HG03432 (cell line): ENCODE data around the gene OS9.
"Not testable (repeated sequence)": the region's sequence is repeated elsewhere in the genome, so short reads cannot be mapped to it uniquely, and the experiment has no call there.

ENCODE experiments used
- ATAC-seq: cut with Tn5 transposase; IDR thresholded peaks from one replicate; pipeline ENCODE4 v1.9.1; 2021; ENCODE audit warnings: mild to moderate bottlenecking, moderate library complexity; ENCODE audit not compliant: unreplicated experiment

OS9 gene

DNA sequence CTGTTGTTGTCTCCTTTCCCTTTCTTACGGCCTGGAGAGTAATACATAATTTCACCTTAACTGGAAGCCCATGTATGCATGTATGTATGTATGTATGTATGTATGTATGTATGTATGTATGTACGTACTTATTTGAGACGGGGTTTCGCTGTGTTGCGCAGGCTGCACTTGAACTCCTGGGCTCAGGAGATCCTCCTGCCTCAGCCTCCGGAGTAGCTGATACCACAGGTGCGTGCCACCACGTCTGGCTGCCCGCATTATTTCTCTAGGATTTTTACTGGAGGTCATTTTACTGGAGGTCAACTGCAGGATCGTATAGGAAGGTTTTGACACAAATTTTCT is 644 bp upstream of the OS9 start:
- no peak for ATAC-seq

DNA sequence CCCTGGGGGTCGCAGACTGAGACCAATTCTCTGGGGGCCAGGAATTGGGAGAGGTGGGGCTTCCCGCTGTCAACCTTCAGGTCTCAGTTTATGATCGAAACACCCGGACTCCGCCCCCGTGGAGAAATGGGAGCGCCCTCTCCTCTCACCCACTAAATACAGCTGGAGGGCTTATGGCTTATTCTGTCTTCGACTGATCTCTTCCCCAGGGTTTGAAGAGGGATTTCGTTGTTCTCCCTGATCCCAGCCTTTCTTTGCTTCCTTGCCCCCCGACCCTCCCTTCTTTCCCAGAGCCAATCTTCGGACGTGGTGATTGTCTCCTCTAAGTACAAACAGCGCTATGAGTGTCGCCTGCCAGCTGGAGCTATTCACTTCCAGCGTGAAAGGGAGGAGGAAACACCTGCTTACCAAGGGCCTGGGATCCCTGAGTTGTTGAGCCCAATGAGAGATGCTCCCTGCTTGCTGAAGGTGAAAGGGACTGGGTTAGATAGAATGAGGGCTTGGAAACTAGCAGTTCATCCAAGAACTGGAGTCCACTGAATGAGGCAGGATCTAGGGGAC is 607 bp downstream of the OS9 start:
- ATAC-seq = no peak

DNA sequence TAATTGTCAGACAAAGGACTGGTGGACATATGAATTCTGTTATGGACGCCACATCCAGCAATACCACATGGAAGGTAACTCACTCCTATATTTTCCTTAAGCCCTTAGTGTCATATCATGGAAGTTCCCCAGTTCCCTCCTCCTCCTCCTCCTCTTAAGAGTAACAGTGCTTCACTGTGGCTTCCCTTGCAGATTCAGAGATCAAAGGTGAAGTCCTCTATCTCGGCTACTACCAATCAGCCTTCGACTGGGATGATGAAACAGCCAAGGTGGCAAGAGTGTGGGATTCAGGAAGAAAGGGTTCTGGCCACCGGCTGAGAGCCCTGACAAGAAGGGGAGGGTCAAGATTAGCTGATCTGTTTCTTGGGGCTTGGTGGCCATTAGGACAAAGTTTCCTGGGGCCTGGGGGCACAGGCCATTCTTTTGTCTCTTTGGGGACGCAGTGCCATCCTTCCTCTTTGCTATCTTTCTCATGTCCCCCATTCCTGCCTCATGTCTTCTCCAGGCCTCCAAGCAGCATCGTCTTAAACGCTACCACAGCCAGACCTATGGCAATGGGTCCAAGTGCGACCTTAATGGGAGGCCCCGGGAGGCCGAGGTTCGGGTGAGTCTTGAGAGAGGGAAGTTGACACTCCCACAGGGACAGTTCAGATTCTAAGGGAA is 2.0 kb downstream of the OS9 start:
- no peak for ATAC-seq

DNA sequence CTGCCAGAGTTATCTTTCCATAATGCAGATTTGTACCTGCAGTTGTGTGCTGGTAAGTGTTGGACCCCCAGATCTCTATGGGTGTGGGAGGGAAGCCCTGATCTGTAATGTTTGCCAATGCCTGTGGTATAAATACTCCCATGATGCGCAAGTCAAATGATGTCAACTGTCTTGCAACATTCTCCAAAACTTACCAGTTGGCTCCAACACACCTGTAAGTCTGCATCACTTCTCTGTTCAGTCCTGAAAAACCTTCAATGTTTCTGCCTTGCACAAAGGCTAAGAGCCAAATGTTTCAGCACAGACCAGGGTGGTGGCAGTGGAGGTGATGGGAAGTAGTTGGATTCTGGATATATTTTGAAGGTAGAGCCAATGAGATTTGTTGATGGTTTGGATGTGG is 3.1 kb downstream of the OS9 start:
- no peak for ATAC-seq

DNA sequence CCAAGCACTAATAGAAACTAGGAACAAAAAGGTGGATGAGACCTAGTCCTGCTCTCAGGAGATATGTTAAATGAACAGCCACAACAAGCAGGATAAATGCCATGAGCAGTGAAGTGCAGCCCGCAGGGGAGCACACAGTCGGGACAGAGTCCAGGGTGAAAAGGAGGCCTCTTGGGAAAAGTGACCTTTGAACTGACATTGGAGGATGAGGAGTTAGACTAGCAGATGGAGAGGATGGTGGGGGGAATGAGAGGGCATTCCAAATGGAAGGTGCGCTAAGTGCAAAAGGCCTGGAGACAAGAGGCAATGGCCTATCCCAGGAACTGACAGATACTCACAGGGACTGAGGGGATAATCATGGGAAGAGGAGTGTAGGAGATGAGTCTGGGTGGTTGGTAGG is 4.5 kb downstream of the OS9 start:
- no peak for ATAC-seq

DNA sequence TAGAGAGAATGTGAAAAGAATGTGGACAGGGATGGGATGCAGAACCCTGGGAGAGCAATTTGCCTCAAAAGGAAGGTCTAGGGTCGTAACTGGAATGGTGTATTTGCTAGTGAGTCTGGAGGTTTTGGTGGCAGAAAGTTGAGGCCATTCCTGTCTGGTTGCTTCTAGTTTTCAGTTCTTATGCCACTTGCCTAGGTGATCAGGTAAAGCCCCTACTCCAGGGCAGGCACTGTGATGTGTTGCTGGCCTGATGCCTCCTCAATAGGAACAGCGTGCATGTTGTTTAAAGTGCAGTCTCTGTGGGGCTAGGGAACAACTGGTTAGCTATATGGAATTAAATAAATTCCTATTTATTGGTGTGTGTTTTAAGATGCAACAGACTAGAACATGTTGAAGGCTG is 6.4 kb downstream of the OS9 start:
- ATAC-seq = no peak

DNA sequence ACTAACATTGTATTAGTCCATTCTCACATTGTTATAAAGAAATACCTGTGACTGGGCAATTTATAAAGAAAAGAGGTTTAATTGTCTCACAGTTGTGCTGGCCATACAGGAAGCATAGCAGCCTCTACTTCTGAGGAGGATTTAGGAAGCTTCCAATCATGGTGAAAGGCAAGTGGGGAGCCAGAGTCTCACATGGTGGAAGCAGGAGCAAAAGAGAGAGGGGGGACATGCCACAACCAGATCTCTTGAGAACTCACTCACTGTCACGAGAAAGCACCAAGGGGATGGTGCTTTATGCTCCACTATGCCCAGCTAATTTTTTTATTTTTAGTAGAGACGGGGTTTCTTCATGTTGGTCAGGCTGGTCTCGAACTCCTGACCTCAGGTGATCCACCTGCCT is 13.3 kb downstream of the OS9 start:
- no peak for ATAC-seq

DNA sequence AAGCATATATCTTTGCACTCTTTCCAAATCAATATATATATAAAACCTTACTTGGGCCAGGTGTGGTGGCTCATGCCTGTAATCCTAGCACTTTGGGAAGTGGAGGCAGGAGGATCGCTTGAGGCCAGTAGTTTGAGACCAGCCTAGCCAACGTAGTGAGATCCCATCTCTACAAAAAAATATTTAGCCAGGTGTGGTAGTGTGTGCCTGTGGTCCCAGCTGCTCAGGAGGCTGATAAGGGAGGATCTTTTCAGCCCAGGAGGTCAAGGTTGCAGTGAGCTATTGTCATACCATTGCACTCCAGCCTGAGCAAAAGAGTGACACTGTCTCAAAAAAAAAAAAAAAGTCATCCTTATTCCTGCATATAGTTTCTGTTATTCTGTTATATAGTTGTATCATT is 14.4 kb downstream of the OS9 start:
- ATAC-seq = no peak

DNA sequence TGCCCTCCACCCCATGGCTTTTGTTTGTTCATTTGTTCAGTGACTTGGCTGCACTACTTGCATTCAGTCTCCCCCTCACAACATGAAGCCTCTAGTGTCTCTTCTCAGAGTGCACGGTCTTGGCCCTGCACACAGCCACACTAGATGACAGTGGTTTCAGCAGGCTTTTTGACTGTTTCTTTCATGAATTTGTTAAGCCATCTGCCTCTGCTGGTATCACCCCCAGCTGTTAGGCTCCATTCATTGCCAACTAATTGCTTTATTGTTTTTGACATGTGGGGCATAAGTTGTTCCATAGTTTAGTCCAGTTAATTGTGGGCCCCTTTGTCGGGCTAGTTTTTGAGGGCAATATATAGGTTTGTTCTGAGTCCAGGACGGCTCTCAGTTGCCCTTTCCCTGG is 18.8 kb downstream of the OS9 start:
- no peak for ATAC-seq

DNA sequence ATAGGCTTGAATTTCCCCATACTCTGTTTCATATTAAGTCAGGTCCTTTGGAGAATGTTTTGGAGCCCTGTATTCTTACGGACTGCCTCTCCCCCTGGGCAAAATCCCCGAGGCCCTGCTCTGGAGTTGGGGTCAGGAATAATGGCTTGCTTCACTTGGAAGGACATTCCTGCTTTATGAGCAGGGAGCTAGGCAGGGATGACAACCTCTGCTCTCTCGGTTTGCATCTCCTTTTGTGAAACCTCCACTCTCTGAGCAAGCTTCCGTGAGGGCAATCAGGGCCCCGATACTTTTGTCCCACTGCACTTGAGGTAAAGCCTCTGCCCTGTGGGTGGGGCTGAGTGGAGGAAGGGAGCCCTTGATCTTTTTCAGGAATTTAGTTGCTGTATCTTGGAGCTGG is 19.3 kb downstream of the OS9 start:
- ATAC-seq = no peak

DNA sequence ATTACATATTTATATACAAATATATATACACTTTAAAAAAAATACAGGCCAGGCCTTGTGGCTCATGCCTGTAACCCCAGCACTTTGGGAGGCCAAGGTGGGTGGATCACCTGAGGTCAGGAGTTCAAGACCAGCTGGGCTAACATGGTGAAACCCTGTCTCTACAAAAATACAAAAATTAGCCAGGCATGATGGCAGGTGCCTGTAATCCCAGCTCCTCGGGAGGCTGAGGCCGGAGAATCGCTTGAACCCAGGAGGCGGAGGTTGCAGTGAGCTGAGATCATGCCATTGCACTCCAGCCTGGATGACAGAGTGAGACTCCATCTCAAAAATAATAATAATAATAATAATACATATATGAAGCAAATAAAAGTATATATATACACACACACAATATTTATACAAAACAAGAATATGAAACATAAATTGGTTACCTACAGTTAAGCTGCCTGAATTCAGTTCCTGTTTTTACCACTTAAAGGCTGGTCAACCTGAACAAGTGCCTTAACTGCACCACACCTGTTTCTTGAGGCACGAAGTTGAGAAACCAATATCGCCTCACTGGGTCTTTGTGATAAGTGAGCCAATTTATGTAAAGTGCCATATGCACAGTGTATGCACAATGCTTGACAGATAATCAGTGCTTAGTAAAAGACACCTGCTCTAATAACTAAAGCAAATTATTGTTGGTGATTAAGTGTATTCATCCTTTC is 21.3 kb downstream of the OS9 start:
- not testable (repeated sequence) for ATAC-seq

DNA sequence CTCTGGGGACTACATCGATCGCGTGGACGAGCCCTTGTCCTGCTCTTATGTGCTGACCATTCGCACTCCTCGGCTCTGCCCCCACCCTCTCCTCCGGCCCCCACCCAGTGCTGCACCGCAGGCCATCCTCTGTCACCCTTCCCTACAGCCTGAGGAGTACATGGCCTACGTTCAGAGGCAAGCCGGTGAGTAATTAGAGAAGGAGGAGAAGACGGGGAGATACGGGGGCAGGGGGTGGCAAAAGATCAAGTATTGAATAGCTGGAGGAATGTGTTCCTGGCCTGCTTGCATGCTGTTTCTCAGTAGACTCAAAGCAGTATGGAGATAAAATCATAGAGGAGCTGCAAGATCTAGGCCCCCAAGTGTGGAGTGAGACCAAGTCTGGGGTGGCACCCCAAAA is 21.9 kb downstream of the OS9 start:
- ATAC-seq = no peak

DNA sequence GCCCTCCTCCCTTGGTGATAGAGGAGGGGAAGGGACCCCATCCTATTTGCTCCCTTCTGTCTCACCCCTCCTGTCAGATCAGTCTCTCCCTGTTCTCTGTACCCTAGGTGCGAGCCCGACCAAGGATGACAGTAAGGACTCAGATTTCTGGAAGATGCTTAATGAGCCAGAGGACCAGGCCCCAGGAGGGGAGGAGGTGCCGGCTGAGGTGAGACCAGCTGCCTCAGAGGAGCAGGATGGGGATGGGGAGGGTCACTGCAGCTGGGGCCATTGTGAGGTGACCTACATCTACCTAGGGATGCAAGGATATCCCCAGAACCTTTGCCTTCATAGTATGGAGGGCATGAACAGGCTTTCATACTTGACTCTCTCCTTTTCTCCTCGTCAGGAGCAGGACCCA is 22.4 kb downstream of the OS9 start:
- no peak for ATAC-seq

DNA sequence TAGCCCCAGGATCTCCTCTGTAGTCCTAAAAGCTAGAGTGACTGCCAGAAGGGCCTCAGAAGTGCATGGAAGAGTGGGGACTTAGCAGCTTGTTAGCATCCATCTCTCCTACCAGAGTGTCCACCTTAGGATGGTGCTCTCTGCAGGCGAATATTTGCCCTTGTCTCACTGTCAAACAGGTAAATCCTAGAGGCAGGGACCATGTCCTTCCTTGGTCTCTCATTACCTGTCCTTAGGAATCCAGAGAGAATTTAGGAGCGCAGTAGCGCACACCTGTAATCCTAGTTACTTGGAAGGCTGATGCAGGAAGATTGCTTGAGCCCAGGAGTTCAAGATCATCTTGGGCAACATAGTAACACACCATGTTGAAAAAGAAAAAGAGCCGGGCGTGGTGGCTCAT is 23.2 kb downstream of the OS9 start:
- no peak for ATAC-seq

DNA sequence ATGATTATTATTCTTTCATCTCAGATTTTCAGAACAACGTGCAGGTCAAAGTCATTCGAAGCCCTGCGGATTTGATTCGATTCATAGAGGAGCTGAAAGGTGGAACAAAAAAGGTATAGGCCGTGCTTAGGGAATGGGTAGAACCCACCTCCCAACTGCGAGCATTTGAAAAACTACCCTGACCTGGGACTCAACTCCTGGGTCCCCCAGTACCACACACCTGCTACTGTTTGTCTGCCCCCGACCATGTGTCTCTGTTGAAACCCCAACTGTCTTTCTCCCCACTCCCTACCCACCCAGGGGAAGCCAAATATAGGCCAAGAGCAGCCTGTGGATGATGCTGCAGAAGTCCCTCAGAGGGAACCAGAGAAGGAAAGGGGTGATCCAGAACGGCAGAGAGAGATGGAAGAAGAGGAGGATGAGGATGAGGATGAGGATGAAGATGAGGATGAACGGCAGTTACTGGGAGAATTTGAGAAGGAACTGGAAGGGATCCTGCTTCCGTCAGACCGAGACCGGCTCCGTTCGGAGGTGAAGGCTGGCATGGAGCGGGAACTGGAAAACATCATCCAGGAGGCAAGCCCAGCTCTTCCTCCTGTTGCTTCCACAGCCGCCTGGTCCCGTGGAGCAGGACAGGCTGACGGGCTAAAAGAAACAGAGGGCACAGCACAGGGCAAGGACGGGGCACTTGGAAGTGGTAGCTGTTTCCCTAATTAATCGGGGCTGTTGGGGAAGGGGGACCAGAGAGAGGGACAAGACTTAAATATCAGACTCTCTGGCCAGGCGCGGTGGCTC is 24.1 kb downstream of the OS9 start:
- no peak for ATAC-seq

DNA sequence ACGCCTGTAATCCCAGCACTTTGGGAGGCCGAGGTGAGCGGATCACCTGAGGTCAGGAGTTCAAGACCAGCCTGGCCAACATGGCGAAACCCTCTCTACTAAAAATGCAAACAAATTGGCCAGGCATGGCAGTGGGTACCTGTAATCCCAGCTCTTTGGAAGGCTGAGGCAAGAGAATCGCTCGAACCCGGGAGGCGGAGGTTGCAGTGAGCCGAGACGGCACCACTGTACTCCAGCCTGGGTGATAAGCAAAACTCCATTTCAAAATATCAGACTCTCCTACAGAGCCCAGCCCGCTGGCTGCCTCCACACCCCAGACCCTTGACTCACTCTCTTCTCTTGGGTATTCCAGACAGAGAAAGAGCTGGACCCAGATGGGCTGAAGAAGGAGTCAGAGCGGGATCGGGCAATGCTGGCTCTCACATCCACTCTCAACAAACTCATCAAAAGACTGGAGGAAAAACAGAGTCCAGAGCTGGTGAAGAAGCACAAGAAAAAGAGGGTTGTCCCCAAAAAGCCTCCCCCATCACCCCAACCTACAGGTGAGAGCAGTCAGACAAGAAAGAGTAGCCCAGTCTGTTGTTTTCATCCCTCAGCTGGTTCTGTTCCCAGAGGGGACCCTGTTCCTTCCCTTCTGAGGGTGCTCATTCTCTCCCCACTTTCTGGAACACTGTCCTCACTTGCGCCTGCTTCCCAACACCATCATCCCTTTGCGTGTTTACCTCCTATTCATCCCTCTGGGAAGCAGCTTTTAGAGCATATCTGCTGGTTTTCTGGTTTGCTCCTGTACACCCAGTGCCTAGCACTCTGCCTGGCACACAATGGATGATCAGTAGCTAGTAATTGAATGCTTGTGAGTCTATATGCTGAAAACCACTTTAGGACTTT is 25.0 kb downstream of the OS9 start:
- ATAC-seq = no peak

DNA sequence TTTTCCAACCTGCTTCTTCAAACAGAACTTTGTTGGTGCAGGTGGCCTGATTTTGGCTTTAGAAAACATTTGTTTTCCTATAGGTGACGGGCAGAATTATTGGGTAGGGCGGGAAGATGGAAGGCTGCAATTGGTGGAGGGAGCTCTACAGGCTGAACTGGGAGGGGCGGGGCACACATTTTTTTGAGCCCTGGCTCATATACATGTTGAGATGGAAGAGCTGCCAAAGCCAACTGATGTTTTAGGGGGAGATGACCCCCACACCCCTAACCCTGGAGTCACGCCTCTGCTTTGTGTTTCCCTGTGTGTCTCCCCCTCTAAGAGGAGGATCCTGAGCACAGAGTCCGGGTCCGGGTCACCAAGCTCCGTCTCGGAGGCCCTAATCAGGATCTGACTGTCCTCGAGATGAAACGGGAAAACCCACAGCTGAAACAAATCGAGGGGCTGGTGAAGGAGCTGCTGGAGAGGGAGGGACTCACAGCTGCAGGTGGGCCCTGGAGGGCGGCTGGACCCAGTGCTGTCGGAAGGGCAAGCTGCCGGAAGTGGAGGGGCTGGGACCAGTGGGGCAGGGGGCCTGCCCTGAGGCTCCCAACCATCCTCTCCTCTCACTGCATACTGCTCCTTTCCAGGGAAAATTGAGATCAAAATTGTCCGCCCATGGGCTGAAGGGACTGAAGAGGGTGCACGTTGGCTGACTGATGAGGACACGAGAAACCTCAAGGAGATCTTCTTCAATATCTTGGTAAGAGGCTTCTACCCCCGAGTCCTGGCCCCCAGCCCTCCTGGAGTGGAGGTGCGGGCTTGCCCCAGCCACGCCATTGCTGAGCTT is 26.1 kb downstream of the OS9 start:
- ATAC-seq = no peak

DNA sequence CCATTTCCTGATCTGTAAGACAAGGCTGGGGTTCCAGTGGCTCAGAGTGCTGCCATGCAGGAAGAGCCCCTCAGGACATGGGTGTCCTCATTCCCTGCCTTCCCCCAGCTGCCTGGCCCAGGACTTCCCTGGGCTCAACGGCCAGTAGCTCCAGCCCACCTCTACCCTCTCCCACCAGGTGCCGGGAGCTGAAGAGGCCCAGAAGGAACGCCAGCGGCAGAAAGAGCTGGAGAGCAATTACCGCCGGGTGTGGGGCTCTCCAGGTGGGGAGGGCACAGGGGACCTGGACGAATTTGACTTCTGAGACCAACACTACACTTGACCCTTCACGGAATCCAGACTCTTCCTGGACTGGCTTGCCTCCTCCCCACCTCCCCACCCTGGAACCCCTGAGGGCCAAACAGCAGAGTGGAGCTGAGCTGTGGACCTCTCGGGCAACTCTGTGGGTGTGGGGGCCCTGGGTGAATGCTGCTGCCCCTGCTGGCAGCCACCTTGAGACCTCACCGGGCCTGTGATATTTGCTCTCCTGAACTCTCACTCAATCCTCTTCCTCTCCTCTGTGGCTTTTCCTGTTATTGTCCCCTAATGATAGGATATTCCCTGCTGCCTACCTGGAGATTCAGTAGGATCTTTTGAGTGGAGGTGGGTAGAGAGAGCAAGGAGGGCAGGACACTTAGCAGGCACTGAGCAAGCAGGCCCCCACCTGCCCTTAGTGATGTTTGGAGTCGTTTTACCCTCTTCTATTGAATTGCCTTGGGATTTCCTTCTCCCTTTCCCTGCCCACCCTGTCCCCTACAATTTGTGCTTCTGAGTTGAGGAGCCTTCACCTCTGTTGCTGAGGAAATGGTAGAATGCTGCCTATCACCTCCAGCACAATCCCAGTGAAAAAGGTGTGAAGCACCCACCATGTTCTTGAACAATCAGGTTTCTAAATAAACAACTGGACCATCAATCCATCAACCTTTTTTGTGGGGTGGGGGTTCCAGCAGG is 27.0 kb downstream of the OS9 start:
- no peak for ATAC-seq
